ENCODE measurements around the gene NUP155.
"Not testable (repeated sequence)": the region's sequence is repeated elsewhere in the genome, so short reads cannot be mapped to it uniquely, and the experiment has no call there.

Gene NUP155

DNA sequence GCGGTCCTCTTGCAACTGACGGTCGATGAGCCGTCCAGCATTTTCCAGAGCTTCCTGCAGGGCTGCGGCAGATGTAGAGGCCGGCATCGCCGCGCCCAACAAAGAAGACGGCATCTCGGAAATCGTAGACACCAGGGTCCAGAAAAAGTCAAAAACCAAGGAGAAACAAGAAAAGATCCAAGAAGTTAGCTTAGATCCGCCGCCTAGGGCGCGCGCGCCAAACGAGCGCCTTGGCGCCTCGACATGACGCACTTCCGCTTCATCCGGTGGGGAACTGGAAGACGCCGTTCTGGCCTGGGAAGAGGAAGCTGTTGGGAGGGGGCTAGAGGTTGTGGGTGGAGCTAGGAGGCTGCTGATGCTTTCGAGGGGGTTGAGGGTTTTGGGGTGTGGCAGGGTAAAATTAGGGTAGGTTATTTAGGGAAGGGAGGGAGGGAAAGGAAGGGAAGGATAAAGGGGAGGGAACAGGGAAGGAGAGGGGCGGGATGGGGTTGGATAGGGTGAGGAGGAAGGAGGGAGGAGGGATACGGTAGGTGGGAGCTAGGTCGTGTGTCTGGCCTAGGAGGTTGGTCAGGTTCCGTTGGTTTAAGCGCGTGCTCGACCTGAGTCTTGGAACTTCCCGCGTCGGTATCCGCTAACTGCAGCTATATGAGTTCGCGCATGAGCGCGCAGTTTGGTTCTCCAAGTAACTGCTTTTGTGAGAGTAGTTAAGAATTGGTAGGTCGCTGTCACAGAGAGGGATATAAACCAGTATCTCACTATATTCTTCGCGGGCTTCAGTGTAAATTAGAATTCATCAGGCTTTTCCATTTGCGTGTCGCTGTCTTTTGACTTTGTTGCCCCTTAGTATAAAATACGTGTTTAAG, at the start of gene NUP155:
NUP155 (minus strand) TSS at position 243 of the 863 bp plus-strand sequence; CDS start at position 114, 129 bp downstream.
- H3K36me3 ChIP-seq (ENCODE audit: insufficient read depth) = no peaks in the 10 kb centered on the region
- peaks cover 45% of the 10 kb centered on the region for H3K79me2 ChIP-seq (ENCODE audit: insufficient read depth, low read depth)
- peak within 1 kb of the TSS; percentile 90 for H3K4me2 ChIP-seq
- no peaks in the 10 kb centered on the region for H4K20me1 ChIP-seq (ENCODE audit: insufficient read depth)
- peak within 1 kb of the TSS; percentile 65 for H3K4me3 ChIP-seq (IDR thresholded peaks at IDR 0.05; ENCODE audit: insufficient read depth, low read depth, low read length)
- H3K27me3 ChIP-seq (ENCODE audit: insufficient read depth, low read depth) = no peaks in the 10 kb centered on the region
- H2AFZ ChIP-seq (ENCODE audit: low read depth) = peak within 1 kb of the TSS; percentile 79
- H3K27ac ChIP-seq = peak within 1 kb of the TSS; percentile 74
- TF ChIP-seq, protein P1, sequence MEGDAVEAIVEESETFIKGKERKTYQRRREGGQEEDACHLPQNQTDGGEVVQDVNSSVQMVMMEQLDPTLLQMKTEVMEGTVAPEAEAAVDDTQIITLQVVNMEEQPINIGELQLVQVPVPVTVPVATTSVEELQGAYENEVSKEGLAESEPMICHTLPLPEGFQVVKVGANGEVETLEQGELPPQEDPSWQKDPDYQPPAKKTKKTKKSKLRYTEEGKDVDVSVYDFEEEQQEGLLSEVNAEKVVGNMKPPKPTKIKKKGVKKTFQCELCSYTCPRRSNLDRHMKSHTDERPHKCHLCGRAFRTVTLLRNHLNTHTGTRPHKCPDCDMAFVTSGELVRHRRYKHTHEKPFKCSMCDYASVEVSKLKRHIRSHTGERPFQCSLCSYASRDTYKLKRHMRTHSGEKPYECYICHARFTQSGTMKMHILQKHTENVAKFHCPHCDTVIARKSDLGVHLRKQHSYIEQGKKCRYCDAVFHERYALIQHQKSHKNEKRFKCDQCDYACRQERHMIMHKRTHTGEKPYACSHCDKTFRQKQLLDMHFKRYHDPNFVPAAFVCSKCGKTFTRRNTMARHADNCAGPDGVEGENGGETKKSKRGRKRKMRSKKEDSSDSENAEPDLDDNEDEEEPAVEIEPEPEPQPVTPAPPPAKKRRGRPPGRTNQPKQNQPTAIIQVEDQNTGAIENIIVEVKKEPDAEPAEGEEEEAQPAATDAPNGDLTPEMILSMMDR (conservative IDR thresholded peaks at IDR 0.05; ENCODE audit: low read depth, low read length) = no peak
- peaks cover 12% of the 10 kb centered on the region for H3K4me1 ChIP-seq (ENCODE audit: low read depth, poor library complexity, severe bottlenecking)
- H3K9ac ChIP-seq = peak within 1 kb of the TSS; percentile 93

- no peaks in the 10 kb centered on the region for H4K20me1 ChIP-seq (ENCODE audit: insufficient read depth)
Observed at GRCh38 chr5:37417347-37417746, 46.4 kb upstream of the NUP155 start.

GRCh38 chr5:37415456-37415855, 44.5 kb upstream of the NUP155 start:
- not testable (repeated sequence) for H4K20me1 ChIP-seq (ENCODE audit: insufficient read depth); H3K36me3 ChIP-seq (ENCODE audit: insufficient read depth); H3K27ac ChIP-seq; H3K27me3 ChIP-seq (ENCODE audit: insufficient read depth, low read depth); H3K4me2 ChIP-seq; H2AFZ ChIP-seq (ENCODE audit: low read depth); H3K9ac ChIP-seq; H3K79me2 ChIP-seq (ENCODE audit: insufficient read depth, low read depth); H3K4me3 ChIP-seq (IDR thresholded peaks at IDR 0.05; ENCODE audit: insufficient read depth, low read depth, low read length); H3K4me1 ChIP-seq (ENCODE audit: low read depth, poor library complexity, severe bottlenecking)

More at GRCh38 chr5:37417347-37417746, 46.4 kb upstream of the NUP155 start:
- no peak overlapping the region for H2AFZ ChIP-seq (ENCODE audit: low read depth)
- no peaks in the 10 kb centered on the region for H3K79me2 ChIP-seq (ENCODE audit: insufficient read depth, low read depth)
- no peaks in the 10 kb centered on the region for H3K36me3 ChIP-seq (ENCODE audit: insufficient read depth)
- H3K9ac ChIP-seq = no peak overlapping the region
- no peak overlapping the region for H3K4me2 ChIP-seq
- H3K4me3 ChIP-seq (IDR thresholded peaks at IDR 0.05; ENCODE audit: insufficient read depth, low read depth, low read length) = no peak overlapping the region
- H3K27me3 ChIP-seq (ENCODE audit: insufficient read depth, low read depth) = no peaks in the 10 kb centered on the region
- no peaks in the 10 kb centered on the region for H3K4me1 ChIP-seq (ENCODE audit: low read depth, poor library complexity, severe bottlenecking)
- no peak overlapping the region for H3K27ac ChIP-seq
- TF ChIP-seq, protein P1 (conservative IDR thresholded peaks at IDR 0.05; ENCODE audit: low read depth, low read length) = no peak

DNA sequence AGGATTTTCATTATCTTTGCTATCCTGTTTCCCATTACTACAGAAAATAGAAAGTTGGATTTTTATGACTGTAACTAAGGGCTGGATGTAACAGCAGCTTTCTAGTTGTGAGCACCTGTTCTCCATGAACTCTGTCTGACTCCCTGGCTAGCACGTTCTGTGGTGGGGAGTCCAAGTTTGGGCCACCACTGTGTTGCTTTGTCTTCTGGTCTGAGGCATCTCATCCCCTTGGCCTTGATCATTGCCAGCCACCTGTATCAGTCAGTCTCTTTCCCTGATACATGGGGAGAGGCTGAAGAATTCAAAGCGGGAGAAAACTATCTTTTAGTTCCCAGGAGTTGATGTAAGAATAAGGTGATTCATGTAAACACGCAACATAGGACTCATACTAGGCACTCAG, 41.6 kb upstream of the NUP155 start:
- Histone ChIP-seq H3K4me3 (IDR thresholded peaks at IDR 0.05; ENCODE audit: insufficient read depth, low read depth, low read length) (no peak overlapping the region), H3K9ac (no peak overlapping the region), H4K20me1 (ENCODE audit: insufficient read depth) (no peaks in the 10 kb centered on the region), H3K79me2 (ENCODE audit: insufficient read depth, low read depth) (no peaks in the 10 kb centered on the region), H3K36me3 (ENCODE audit: insufficient read depth) (no peaks in the 10 kb centered on the region), H2AFZ (ENCODE audit: low read depth) (no peak overlapping the region), H3K27ac (no peak overlapping the region), H3K4me2 (no peak overlapping the region), H3K27me3 (ENCODE audit: insufficient read depth, low read depth) (no peaks in the 10 kb centered on the region), H3K4me1 (ENCODE audit: low read depth, poor library complexity, severe bottlenecking) (no peaks in the 10 kb centered on the region)
- TF ChIP-seq, protein P1 (conservative IDR thresholded peaks at IDR 0.05; ENCODE audit: low read depth, low read length) = no peak

DNA sequence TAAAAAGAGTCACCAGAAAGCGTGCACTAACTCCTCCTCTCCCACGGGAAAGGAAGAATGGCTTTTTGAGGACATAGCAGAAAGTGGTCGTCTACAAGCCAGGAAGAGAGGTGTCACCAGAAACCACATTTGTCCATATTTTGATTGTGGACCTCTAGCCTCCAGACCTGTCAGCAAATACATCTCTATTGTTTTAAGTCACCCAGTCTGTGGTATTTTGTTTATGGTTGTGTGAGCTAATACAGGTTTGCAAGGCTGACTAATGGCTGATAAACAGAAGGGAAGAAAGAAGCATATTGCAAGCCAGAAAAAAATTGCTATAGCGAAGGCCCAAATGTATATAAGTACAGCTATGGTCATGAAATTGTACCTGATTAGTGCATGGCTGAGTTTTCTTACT, 29.6 kb upstream of the NUP155 start:
- Histone ChIP-seq H3K9ac (no peak overlapping the region), H3K36me3 (ENCODE audit: insufficient read depth) (no peaks in the 10 kb centered on the region), H3K4me3 (IDR thresholded peaks at IDR 0.05; ENCODE audit: insufficient read depth, low read depth, low read length) (no peak overlapping the region), H4K20me1 (ENCODE audit: insufficient read depth) (no peaks in the 10 kb centered on the region), H3K79me2 (ENCODE audit: insufficient read depth, low read depth) (no peaks in the 10 kb centered on the region), H3K27ac (no peak overlapping the region), H3K4me2 (no peak overlapping the region), H3K27me3 (ENCODE audit: insufficient read depth, low read depth) (no peaks in the 10 kb centered on the region), H2AFZ (ENCODE audit: low read depth) (no peak overlapping the region), H3K4me1 (ENCODE audit: low read depth, poor library complexity, severe bottlenecking) (no peaks in the 10 kb centered on the region)
- TF ChIP-seq, protein P1 (conservative IDR thresholded peaks at IDR 0.05; ENCODE audit: low read depth, low read length) = no peak

Data from KMS-11 (cell line).